Neural crest cell (in vitro differentiated cells): ENCODE results near the gene ODF4. TPM values are rescaled to one million over a fixed set of nuclear protein-coding genes. Genes with fewer than 3 reads are reported as not detected.
A peak's percentile ranks its signal among the peaks of the same experiment; 100 is the strongest.
"Not testable (repeated sequence)": the region's sequence is repeated elsewhere in the genome, so short reads cannot be mapped to it uniquely, and the experiment has no call there.

ENCODE experiments used
- DNase-seq: peaks from one replicate; pipeline ENCODE4 v3.0.0; 2021; ENCODE audit warnings: low read depth, mixed read lengths, low spot score
- H3K27ac Mint-ChIP-seq: one replicate; pipeline ENCODE4 v1.8.0; 2021; ENCODE audit warnings: mild to moderate bottlenecking, mixed read lengths; ENCODE audit not compliant: unreplicated experiment
- H3K27me3 Mint-ChIP-seq: 2 replicates; pipeline ENCODE4 v1.8.0; 2021; ENCODE audit warnings: low read depth, mild to moderate bottlenecking, mixed read lengths
- H3K36me3 Mint-ChIP-seq: 2 replicates; pipeline ENCODE4 v1.8.0; 2021; ENCODE audit warnings: low read depth, mild to moderate bottlenecking, mixed read lengths
- H3K4me1 Mint-ChIP-seq: 2 replicates; pipeline ENCODE4 v1.8.0; 2021; ENCODE audit warnings: mixed read lengths
- H3K4me3 Mint-ChIP-seq: one replicate; pipeline ENCODE4 v1.8.0; 2021; ENCODE audit warnings: mild to moderate bottlenecking, mixed read lengths
- H3K9me3 Mint-ChIP-seq: 2 replicates; pipeline ENCODE4 v1.8.0; 2021; ENCODE audit warnings: mixed read lengths
- total RNA-seq: library from RNA; stranded (reverse); gene quantifications from 2 replicates; pipeline ENCODE4 v1.2.1, GENCODE V29; 2021
- TF ChIP-seq, protein P1 (sequence below): fragments of 200-600 bp; sonication (generic); conservative IDR thresholded peaks from 2 replicates; pipeline ENCODE4 v1.5.0; 2021; ENCODE audit warnings: antibody characterized with exemption, mild to moderate bottlenecking

Gene ODF4
- total RNA-seq, 1 donor from 2014 or later: not detected

- Mint-ChIP-seq H3K27me3 (peaks cover 16% of the 10 kb centered on the region), H3K4me3 (no peak overlapping the region)
- DNase-seq: no peak
Observed at GRCh38 chr17:8337802-8338752, 1.6 kb upstream of the ODF4 start.

DNA sequence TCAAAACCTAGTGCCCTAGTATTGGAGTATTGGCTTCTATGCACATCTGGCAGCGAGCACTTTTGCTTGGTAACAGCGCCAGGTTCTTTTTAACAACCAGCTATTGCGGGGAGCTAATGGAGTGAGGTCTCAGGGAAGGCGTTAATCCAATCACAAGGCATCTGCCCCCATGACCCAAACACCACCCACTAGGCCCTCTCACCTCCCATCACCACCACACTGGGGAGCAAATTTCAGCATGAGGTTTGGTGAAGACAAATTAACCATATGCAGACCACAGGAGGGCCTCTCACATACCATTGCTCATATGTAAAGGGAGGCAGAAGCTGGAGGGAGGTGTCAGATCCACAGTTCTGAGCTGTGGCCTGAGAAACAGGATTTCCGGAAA is 893 bp upstream of the ODF4 start:
- TF ChIP-seq, protein P1, sequence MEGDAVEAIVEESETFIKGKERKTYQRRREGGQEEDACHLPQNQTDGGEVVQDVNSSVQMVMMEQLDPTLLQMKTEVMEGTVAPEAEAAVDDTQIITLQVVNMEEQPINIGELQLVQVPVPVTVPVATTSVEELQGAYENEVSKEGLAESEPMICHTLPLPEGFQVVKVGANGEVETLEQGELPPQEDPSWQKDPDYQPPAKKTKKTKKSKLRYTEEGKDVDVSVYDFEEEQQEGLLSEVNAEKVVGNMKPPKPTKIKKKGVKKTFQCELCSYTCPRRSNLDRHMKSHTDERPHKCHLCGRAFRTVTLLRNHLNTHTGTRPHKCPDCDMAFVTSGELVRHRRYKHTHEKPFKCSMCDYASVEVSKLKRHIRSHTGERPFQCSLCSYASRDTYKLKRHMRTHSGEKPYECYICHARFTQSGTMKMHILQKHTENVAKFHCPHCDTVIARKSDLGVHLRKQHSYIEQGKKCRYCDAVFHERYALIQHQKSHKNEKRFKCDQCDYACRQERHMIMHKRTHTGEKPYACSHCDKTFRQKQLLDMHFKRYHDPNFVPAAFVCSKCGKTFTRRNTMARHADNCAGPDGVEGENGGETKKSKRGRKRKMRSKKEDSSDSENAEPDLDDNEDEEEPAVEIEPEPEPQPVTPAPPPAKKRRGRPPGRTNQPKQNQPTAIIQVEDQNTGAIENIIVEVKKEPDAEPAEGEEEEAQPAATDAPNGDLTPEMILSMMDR: no peak

More at GRCh38 chr17:8337802-8338752, 1.6 kb upstream of the ODF4 start:
- H3K27ac Mint-ChIP-seq: peak overlapping the region; percentile 8
- H3K9me3 Mint-ChIP-seq: no peaks in the 10 kb centered on the region
- peaks cover 12% of the 10 kb centered on the region for H3K4me1 Mint-ChIP-seq
- H3K36me3 Mint-ChIP-seq: no peaks in the 10 kb centered on the region
- TF ChIP-seq, protein P1: no peak

DNA sequence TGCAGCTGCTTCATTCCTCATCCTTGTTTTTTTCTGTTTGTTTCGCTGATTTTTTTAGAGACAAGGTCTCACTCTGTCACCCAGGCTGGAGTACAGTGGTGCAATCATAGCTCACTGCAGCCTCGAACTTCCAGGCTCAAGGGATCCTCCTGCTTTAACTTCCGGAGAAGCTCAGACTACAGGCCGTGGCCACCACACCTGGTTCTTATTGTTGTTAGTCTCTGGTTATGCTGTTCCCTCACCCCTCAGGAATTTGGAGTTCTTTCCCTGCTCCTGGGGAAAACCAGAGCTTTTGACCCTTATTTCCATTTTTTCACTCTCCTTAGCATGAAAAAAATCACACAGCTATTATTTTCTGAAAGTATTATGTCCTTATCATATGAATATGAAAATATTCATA is 1.8 kb downstream of the ODF4 start:
- TF ChIP-seq, protein P1: no peak
- no peak overlapping the region for H3K4me3 Mint-ChIP-seq
- H3K27ac Mint-ChIP-seq: no peak overlapping the region
- no peak for DNase-seq
- H3K4me1 Mint-ChIP-seq: peaks cover 12% of the 10 kb centered on the region
- no peaks in the 10 kb centered on the region for H3K36me3 Mint-ChIP-seq
- H3K9me3 Mint-ChIP-seq: no peaks in the 10 kb centered on the region
- H3K27me3 Mint-ChIP-seq: peaks cover 27% of the 10 kb centered on the region

More for the DNA sequence above, 893 bp upstream of the ODF4 start:
- DNase-seq: no peak
- H3K9me3 Mint-ChIP-seq: no peaks in the 10 kb centered on the region
- no peaks in the 10 kb centered on the region for H3K36me3 Mint-ChIP-seq
- H3K27me3 Mint-ChIP-seq: peaks cover 13% of the 10 kb centered on the region
- H3K27ac Mint-ChIP-seq: peak overlapping the region; percentile 8
- H3K4me1 Mint-ChIP-seq: peaks cover 12% of the 10 kb centered on the region
- H3K4me3 Mint-ChIP-seq: no peak overlapping the region

DNA sequence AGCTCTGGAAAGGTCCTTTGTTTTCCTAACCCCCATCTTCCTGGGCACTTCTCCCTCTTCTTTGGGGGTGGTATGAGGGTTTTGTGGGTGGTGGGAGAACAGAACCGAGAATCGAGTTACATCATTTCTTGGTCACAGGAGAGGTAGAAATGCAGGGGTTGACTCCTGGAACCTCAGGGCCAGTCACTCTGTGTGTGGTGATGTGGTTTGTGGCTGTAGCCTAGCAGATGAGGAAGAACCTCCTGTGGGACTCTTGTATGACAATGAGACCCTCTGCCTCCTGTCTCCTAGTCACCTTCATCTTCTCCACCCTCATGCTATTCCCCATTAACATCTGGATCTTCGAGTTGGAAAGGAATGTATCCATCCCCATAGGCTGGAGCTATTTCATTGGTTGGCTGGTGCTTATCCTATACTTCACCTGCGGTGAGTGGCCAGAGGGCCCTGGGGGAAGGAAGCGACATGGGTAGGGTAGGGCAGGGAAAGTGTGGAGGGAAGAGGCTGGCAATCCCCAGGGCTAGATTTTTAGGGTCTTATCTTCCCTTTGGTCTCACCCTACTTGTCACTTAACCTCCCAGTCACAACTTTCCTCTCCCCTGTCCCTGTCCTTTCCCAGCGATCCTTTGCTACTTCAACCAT is 5.5 kb downstream of the ODF4 start:
- H3K9me3 Mint-ChIP-seq: no peaks in the 10 kb centered on the region
- no peaks in the 10 kb centered on the region for H3K36me3 Mint-ChIP-seq
- no peak for DNase-seq
- peaks cover 21% of the 10 kb centered on the region for H3K27me3 Mint-ChIP-seq
- H3K27ac Mint-ChIP-seq: no peak overlapping the region
- TF ChIP-seq, protein P1: no peak
- H3K4me1 Mint-ChIP-seq: no peaks in the 10 kb centered on the region
- no peak overlapping the region for H3K4me3 Mint-ChIP-seq

DNA sequence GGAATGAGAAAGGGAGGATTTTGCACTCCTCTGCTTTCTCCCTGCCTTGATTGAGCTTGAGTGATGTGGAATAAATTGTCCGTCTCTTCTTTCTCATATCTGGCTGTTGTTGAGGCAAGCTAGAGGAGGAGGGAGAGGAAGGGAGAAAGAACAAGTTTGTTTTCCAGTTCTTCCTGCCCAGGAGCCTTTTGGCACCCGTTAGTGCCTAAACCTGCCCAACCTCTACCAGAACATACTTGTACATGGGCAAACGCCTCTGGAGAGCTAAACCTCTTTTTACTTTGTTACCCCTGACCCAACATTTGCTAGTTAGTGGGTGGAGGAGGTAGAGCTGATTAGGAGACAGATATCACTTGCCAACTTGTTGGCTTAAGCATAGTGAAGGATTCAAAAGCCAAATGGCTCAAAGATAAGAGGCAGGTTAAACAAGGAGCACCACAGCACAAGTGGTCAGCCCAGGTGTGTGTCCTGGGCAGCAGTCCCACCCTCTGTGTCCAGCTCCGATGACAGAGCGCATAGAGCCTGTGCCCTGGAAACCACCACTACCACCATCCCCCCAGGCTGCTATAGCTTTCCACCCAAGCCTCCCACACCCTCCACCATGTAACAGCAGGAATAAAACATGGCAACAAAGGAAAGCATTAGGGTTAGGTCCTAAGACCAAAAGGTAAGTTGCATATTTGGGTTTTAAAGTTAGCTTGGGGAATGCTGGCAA is 6.5 kb downstream of the ODF4 start:
- no peak for DNase-seq
- TF ChIP-seq, protein P1: no peak
- Mint-ChIP-seq H3K27ac (no peak overlapping the region), H3K9me3 (no peaks in the 10 kb centered on the region), H3K4me3 (no peak overlapping the region), H3K27me3 (peaks cover 21% of the 10 kb centered on the region), H3K36me3 (no peaks in the 10 kb centered on the region), H3K4me1 (no peaks in the 10 kb centered on the region)

DNA sequence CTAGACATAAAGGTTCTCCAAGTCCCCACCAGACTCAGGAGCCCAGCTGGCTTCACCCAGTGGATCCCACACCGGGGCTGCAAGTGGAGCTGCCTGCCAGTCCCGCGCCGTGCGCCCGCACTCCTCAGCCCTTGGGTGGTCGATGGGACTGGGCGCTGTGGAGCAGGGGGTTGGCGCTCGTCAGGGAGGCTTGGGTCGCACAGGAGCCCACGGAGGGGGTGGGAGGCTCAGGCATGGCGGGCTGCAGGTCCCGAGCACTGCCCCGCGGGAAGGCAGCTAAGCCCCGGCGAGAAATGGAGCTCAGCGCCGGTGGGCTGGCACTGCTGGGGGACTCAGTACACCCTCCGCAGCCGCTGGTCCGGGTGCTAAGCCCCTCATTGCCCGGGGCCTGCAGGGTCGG is 7.4 kb downstream of the ODF4 start:
- not testable (repeated sequence) for H3K9me3 Mint-ChIP-seq, H3K4me3 Mint-ChIP-seq, H3K27ac Mint-ChIP-seq, H3K36me3 Mint-ChIP-seq, H3K4me1 Mint-ChIP-seq, DNase-seq
- peaks cover 21% of the 10 kb centered on the region for H3K27me3 Mint-ChIP-seq
